Fibroblast of gingiva (primary cell): Measurements from ENCODE around the gene FAM162B.
"Not testable (repeated sequence)": the region's sequence is repeated elsewhere in the genome, so short reads cannot be mapped to it uniquely, and the experiment has no call there.

Source experiments
- DNase-seq: peaks from one replicate; pipeline ENCODE4 v3.0.0-alpha.2; 2011; ENCODE audit warnings: low read depth

Gene FAM162B

DNA sequence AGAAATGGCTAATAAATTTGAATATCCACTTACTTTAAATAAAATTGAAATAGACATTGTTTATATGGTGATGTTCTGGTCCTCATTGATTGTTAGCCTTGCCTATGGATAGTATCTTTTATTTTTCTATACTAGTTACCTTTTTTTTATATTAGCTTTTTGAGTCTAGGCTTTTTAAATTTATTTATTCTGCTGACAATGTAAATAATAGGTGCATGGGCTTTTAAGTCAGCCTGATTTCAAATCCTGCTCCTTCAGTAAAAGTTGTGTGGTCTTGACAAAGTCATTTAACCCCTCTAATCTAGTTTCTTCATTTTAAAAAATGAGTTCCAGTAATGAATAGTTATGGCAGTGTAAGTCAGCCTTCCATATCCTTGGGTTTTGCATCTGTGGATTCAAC, 38.6 kb downstream of the FAM162B start:
- no peak for DNase-seq

DNA sequence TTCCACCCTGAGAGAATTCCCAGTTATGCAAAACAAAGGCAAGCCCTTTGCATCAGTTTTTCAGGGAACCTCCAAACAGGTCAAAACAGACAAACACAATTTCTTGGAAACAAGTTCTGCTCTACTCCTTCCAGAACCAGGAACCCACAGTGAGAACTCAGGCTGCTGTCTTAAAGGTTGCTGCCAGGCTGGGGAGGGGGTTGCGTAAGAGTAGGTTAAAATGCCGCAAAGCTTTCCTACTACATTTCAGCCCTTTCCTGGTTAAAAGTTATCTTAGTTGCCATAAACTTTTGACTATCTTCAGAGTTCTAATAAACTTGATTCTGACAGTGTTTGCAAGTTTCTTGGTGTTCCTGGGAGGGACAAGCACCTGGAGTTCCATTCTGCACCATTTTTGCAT, 50.8 kb downstream of the FAM162B start:
- no peak for DNase-seq

GRCh38 chr6:116714296-116714695, 51.2 kb downstream of the FAM162B start:
- no peak for DNase-seq

- no peak for DNase-seq
Observed at GRCh38 chr6:116705917-116706316, 59.6 kb downstream of the FAM162B start.

GRCh38 chr6:116703888-116704287, 61.6 kb downstream of the FAM162B start:
- DNase-seq: not testable (repeated sequence)
